Keratinocyte (primary cell): ENCODE data around the gene SLC41A1. TPM values are rescaled to one million over a fixed set of nuclear protein-coding genes. Genes with fewer than 3 reads are reported as not detected.
A peak's percentile ranks its signal among the peaks of the same experiment; 100 is the strongest.

Source experiments
- DNase-seq: peaks from one replicate; pipeline ENCODE4 v3.0.0-alpha.2; 2011; ENCODE audit warnings: low read depth, missing footprints, low spot score
- FAIRE-seq: peaks from 2 replicates; lab custom pipeline; 2011; peaks lifted over from hg19 to GRCh38; lab: Jason Lieb, UNC
- H2AFZ ChIP-seq: 2 replicates; pipeline ENCODE4 v1.6.0; 2012; ENCODE audit warnings: low read length, control low read depth, inconsistent platforms; ENCODE audit not compliant: control insufficient read depth
- H3K27ac ChIP-seq: 2 replicates; pipeline ENCODE4 v1.5.1; 2011; ENCODE audit warnings: low read length; ENCODE audit not compliant: control insufficient read depth, insufficient read depth
- H3K27me3 ChIP-seq: 3 replicates; pipeline ENCODE4 v1.6.0; 2011; ENCODE audit warnings: low read length; ENCODE audit not compliant: control insufficient read depth, insufficient read depth; ENCODE audit errors: extremely low read depth
- H3K36me3 ChIP-seq, 2 experiments: 2 replicates in 1 of 2; 3 replicates in 1 of 2; pipeline ENCODE4 v1.5.1; 2011; ENCODE audit warnings: low read length in 2 of 2, mild to moderate bottlenecking in 1 of 2; ENCODE audit not compliant: control insufficient read depth in 2 of 2, insufficient read depth in 2 of 2; ENCODE audit errors: extremely low read depth in 1 of 2
- H3K4me1 ChIP-seq: 3 replicates; pipeline ENCODE4 v1.5.1; 2011; ENCODE audit warnings: low read length; ENCODE audit not compliant: control insufficient read depth, insufficient read depth; ENCODE audit errors: extremely low read depth
- H3K4me2 ChIP-seq: 3 replicates; pipeline ENCODE4 v1.6.0; 2011; ENCODE audit warnings: low read depth, low read length; ENCODE audit not compliant: control insufficient read depth, insufficient read depth; ENCODE audit errors: extremely low read depth
- H3K4me3 ChIP-seq, 3 experiments: fragments of 200-600 bp in 1 of 3; sonication (generic) in 1 of 3; 2 replicates in 2 of 3; 3 replicates in 1 of 3; pipeline ENCODE4 v1.5.1; 2011 to 2016; ENCODE audit warnings: low read length in 3 of 3, mild to moderate bottlenecking in 3 of 3, control low read depth in 2 of 3, inconsistent platforms in 1 of 3, low read depth in 1 of 3, mixed read lengths in 1 of 3, mixed run types in 1 of 3, moderate library complexity in 1 of 3; ENCODE audit not compliant: control insufficient read depth in 2 of 3, insufficient read depth in 2 of 3; ENCODE audit errors: extremely low read depth in 1 of 3
- H3K79me2 ChIP-seq: 2 replicates; pipeline ENCODE4 v1.6.0; 2012; ENCODE audit warnings: low read length; ENCODE audit not compliant: control insufficient read depth, insufficient read depth
- H3K9ac ChIP-seq: 3 replicates; pipeline ENCODE4 v1.6.0; 2011; ENCODE audit warnings: low read length; ENCODE audit not compliant: control insufficient read depth, insufficient read depth; ENCODE audit errors: extremely low read depth
- H3K9me1 ChIP-seq: 3 replicates; pipeline ENCODE4 v1.6.0; 2011; ENCODE audit warnings: low read length; ENCODE audit not compliant: control insufficient read depth, insufficient read depth; ENCODE audit errors: extremely low read depth
- H3K9me3 ChIP-seq: 2 replicates; pipeline ENCODE4 v1.5.1; 2012; ENCODE audit warnings: low read depth, low read length; ENCODE audit not compliant: control insufficient read depth
- H4K20me1 ChIP-seq: 3 replicates; pipeline ENCODE4 v1.6.0; 2011; ENCODE audit warnings: low read length; ENCODE audit not compliant: control insufficient read depth, insufficient read depth; ENCODE audit errors: extremely low read depth
- EZH2 ChIP-seq: IDR thresholded peaks from one replicate; pipeline ENCODE4 v1.6.1; 2012; ENCODE audit warnings: inconsistent platforms, mild to moderate bottlenecking, low read length, moderate library complexity
- dilution Hi-C: fragments of 300-500 bp; cut with MboI; formaldehyde crosslinking; loops from one replicate; pipeline ENCODE4 v1.7.0; 2020; ENCODE audit warnings: low sequenced_read_pairs; ENCODE audit not compliant: extremely low pct_ligation_motif_present
- polyA plus RNA-seq, 5 experiments: library from polyadenylated mRNA; depleted of rRNA in 3 of 5; stranded (reverse) in 3 of 5; stranded (forward) in 1 of 5; unstranded in 1 of 5; fragments of >200 nt; gene quantifications; 1 replicate in 1 of 5; 2 replicates in 3 of 5; 3 replicates in 1 of 5; pipeline versions ENCODE4 v1.2.1 to v1.2.3, GENCODE V29; 2011 to 2012; ENCODE audit warnings: missing spikeins in 2 of 5, low read depth in 1 of 5, low replicate concordance in 1 of 5
- TF ChIP-seq, protein P1 (sequence below), 3 experiments: IDR thresholded peaks in 1 of 3; conservative IDR thresholded peaks in 1 of 3; optimal IDR thresholded peaks in 1 of 3; 2 replicates in 2 of 3; 3 replicates in 1 of 3; pipeline versions ENCODE3 to v1.5.1; 2011; ENCODE audit warnings: low read length in 3 of 3, mild to moderate bottlenecking in 3 of 3, moderate library complexity in 2 of 3, control low read depth in 1 of 3, inconsistent platforms in 1 of 3; ENCODE audit not compliant: insufficient read depth in 2 of 3; ENCODE audit errors: extremely low read depth in 1 of 3

The SLC41A1 gene
- polyA plus RNA-seq, 1 donor (not counting 4 experiments of a cell fraction or from before 2014, with no cell fraction given) = 21.7 TPM

DNA sequence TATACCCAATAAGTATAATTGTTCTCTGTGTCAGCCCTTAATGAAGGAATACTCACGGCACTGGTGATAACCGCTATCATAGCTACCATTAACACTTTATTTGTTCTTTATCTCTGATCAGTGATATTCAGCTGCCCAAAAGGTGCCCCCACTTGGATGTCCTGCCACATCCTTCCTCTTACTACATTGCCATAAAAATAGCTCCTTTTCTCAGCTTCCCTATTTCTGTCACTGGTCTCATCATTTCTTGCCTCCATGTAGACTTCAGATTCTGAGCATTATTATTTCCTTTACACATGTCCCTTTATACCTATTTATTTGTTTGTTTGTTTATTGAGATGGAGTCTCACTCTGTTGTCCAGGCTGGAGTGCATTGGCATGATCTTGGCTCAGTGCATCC lies 35.0 kb downstream of the SLC41A1 start:
- Histone ChIP-seq H3K27me3 (no peaks in the 10 kb centered on the region), H3K36me3 (no peaks in the 10 kb centered on the region), H3K4me2 (no peak overlapping the region), H3K27ac (no peak overlapping the region), H3K4me3 (no peak overlapping the region), H2AFZ (no peak overlapping the region), H3K9me3 (no peaks in the 10 kb centered on the region), H3K9me1 (no peaks in the 10 kb centered on the region), H3K9ac (no peak overlapping the region), H3K79me2 (peaks cover 1% of the 10 kb centered on the region), H4K20me1 (no peaks in the 10 kb centered on the region), H3K4me1 (peaks cover 7% of the 10 kb centered on the region)
- dilution Hi-C loops = no loop called here
- DNase-seq (no peak), FAIRE-seq (no peak)
- TF ChIP-seq, protein P1, sequence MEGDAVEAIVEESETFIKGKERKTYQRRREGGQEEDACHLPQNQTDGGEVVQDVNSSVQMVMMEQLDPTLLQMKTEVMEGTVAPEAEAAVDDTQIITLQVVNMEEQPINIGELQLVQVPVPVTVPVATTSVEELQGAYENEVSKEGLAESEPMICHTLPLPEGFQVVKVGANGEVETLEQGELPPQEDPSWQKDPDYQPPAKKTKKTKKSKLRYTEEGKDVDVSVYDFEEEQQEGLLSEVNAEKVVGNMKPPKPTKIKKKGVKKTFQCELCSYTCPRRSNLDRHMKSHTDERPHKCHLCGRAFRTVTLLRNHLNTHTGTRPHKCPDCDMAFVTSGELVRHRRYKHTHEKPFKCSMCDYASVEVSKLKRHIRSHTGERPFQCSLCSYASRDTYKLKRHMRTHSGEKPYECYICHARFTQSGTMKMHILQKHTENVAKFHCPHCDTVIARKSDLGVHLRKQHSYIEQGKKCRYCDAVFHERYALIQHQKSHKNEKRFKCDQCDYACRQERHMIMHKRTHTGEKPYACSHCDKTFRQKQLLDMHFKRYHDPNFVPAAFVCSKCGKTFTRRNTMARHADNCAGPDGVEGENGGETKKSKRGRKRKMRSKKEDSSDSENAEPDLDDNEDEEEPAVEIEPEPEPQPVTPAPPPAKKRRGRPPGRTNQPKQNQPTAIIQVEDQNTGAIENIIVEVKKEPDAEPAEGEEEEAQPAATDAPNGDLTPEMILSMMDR (optimal IDR thresholded peaks at IDR 0.05 in 1 of 3, IDR thresholded peaks at IDR 0.05 in 1 of 3, conservative IDR thresholded peaks at IDR 0.05 in 1 of 3; ENCODE audit: extremely low read depth in 1 of 3, insufficient read depth in 2 of 3, low read length in 3 of 3) = no peak
- no peak for TF ChIP-seq EZH2

DNA sequence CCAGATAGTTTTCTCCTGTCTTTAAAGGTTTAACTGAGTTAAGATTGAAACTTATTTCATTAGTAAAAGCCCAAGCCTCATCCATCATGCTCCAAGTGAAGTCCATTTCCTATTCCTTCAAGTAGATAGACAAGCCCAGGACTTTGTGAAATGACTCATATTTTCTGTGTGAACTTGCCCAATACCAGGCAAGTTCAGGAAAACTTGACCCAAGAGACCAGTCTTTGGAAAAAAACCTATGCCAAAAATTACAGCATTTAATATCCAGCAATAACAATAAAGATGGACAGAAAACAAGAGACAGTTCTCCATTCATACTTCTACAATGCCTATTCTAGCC lies 37.3 kb downstream of the SLC41A1 start:
- H2AFZ ChIP-seq = peak overlapping the region; percentile 87
- peaks cover 0 to under 1% of the 10 kb centered on the region in 2 experiments for H3K36me3 ChIP-seq
- no peaks in the 10 kb centered on the region for H3K27me3 ChIP-seq
- DNase-seq (no peak), FAIRE-seq (no peak)
- H3K9me1 ChIP-seq = no peaks in the 10 kb centered on the region
- H3K9ac ChIP-seq = peak overlapping the region; percentile 83
- H3K79me2 ChIP-seq = peaks cover 1% of the 10 kb centered on the region
- TF ChIP-seq EZH2 = no peak
- TF ChIP-seq, protein P1 (optimal IDR thresholded peaks at IDR 0.05 in 1 of 3, IDR thresholded peaks at IDR 0.05 in 1 of 3, conservative IDR thresholded peaks at IDR 0.05 in 1 of 3; ENCODE audit: extremely low read depth in 1 of 3, insufficient read depth in 2 of 3, low read length in 3 of 3) = no peak
- peaks cover 7% of the 10 kb centered on the region for H3K4me1 ChIP-seq
- dilution Hi-C loops = no loop called here
- H3K4me3 ChIP-seq = peak overlapping the region; percentile 78 to 96 (median 81)
- H3K27ac ChIP-seq = peak overlapping the region; percentile 48
- peak overlapping the region; percentile 96 for H3K4me2 ChIP-seq
- H4K20me1 ChIP-seq = no peaks in the 10 kb centered on the region
- no peaks in the 10 kb centered on the region for H3K9me3 ChIP-seq
